ENCODE measurements around the gene CDH23.

- TF ChIP-seq CTCF (IDR thresholded peaks at IDR 0.05 in 8 of 11, conservative IDR thresholded peaks at IDR 0.05 in 3 of 11) (peak in 2 of 11 experiments; percentile 9 to 15), POLR2A (IDR thresholded peaks at IDR 0.05) (no peak)
Measured at GRCh38 chr10:71761541-71762113, 364.9 kb downstream of the CDH23 start.
